ENCODE measurements around the gene GDF7. TPM values are rescaled to one million over a fixed set of nuclear protein-coding genes. Genes with fewer than 3 reads are reported as not detected.
A peak's percentile ranks its signal among the peaks of the same experiment; 100 is the strongest.

The GDF7 gene
- total and polyA plus RNA-seq, 2 of the 4 experiments (the other 2 are of a cell fraction): under 0.01 to 0.02 TPM

DNA sequence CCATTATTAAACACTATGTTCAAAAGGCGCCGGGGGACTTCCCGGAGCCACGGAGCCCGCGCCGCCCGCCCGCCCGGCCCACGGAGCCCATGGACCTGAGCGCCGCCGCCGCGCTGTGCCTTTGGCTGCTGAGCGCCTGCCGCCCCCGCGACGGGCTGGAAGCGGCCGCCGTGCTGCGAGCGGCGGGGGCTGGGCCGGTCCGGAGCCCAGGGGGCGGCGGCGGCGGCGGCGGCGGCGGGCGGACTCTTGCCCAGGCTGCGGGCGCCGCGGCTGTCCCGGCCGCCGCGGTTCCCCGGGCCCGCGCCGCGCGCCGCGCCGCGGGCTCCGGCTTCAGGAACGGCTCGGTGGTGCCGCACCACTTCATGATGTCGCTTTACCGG lies 197 bp downstream of the GDF7 start:
- no peak overlapping the region for H3K23ac ChIP-seq (ENCODE audit: low read depth, low read length)
- peak overlapping the region; percentile 76 for H2AK9ac ChIP-seq (replicated peaks; ENCODE audit: low read depth, low read length, poor library complexity)
- H2BK120ac ChIP-seq (ENCODE audit: low read depth, low read length): no peak overlapping the region
- H2AFZ ChIP-seq (replicated peaks; ENCODE audit: low read length, poor library complexity): peak overlapping the region; percentile 75
- no peak overlapping the region for H3K18ac ChIP-seq (ENCODE audit: low read depth, low read length)
- peak overlapping the region; percentile 20; the same call in 1 of the 2 replicates for H3K4me3 ChIP-seq (ENCODE audit: insufficient read depth, low read depth, low read length)
- H2BK15ac ChIP-seq (ENCODE audit: low read depth, low read length): no peak overlapping the region
- peaks cover 3% of the 10 kb centered on the region; the same call in 1 of the 2 replicates for H3K4me1 ChIP-seq (ENCODE audit: control insufficient read depth, insufficient read depth, low read length)
- H3K9ac ChIP-seq (ENCODE audit: low read depth, low read length): no peak overlapping the region
- H4K91ac ChIP-seq (ENCODE audit: insufficient read depth, low read depth, low read length): no peak overlapping the region
- peaks cover 95% of the 10 kb centered on the region for H3K27me3 ChIP-seq (ENCODE audit: control insufficient read depth, insufficient read depth, low read length)
- H3K9me1 ChIP-seq (ENCODE audit: insufficient read depth, low read length): no peaks in the 10 kb centered on the region
- CTCF ChIA-PET: no interaction called here
- WGBS, 2 experiments (ENCODE audit: extremely low coverage in 2 of 2, insufficient read length in 1 of 2): 1% methylated on average over 40 of the region's 62 CpGs; no CpG with 5 or more reads in 1 of the 2 experiments
- no peak overlapping the region for H3K14ac ChIP-seq (replicated peaks; ENCODE audit: low read depth, low read length)
- in situ Hi-C loops (cut with MboI; ENCODE audit: low sequenced_read_pairs) (loop anchor here (25.0 kb wide), 1 partner anchor 1095 kb away; no protein-coding TSS in a partner anchor), dilution Hi-C loops (cut with HindIII; ENCODE audit: low sequenced_read_pairs, unreplicated experiment) (no loop called here), intact Hi-C loops (cut with micrococcal nuclease) (no loop called here)
- no peak overlapping the region for H3K56ac ChIP-seq (ENCODE audit: extremely low read depth, insufficient read depth, low read length)
- DNase-seq (no peak), ATAC-seq (ENCODE audit: low read depth) (peak; percentile 33)
- POLR2A ChIA-PET (ENCODE audit: unreplicated experiment): no interaction called here
- no peaks in the 10 kb centered on the region for H3K36me3 ChIP-seq (ENCODE audit: control insufficient read depth, insufficient read depth, low read length)
- BruUV-seq (replicated peaks): no TSS peak
- H2AK5ac ChIP-seq (ENCODE audit: low read depth, low read length): no peak overlapping the region
- no peak overlapping the region for H3K4ac ChIP-seq (ENCODE audit: low read depth, low read length)
- TF ChIP-seq MXI1 (IDR thresholded peaks at IDR 0.05; ENCODE audit: borderline replicate concordance, low read depth, low read length): no peak
- TF ChIP-seq, protein P1, sequence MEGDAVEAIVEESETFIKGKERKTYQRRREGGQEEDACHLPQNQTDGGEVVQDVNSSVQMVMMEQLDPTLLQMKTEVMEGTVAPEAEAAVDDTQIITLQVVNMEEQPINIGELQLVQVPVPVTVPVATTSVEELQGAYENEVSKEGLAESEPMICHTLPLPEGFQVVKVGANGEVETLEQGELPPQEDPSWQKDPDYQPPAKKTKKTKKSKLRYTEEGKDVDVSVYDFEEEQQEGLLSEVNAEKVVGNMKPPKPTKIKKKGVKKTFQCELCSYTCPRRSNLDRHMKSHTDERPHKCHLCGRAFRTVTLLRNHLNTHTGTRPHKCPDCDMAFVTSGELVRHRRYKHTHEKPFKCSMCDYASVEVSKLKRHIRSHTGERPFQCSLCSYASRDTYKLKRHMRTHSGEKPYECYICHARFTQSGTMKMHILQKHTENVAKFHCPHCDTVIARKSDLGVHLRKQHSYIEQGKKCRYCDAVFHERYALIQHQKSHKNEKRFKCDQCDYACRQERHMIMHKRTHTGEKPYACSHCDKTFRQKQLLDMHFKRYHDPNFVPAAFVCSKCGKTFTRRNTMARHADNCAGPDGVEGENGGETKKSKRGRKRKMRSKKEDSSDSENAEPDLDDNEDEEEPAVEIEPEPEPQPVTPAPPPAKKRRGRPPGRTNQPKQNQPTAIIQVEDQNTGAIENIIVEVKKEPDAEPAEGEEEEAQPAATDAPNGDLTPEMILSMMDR (conservative IDR thresholded peaks at IDR 0.05; ENCODE audit: low read depth, low read length): no peak
- no peak for TF ChIP-seq MAZ (IDR thresholded peaks at IDR 0.05; ENCODE audit: borderline replicate concordance, low read depth, low read length)
- TF ChIP-seq CHD1 (IDR thresholded peaks at IDR 0.05; ENCODE audit: low read depth, low read length): no peak
- no peak for TF ChIP-seq CEBPB (IDR thresholded peaks at IDR 0.05; ENCODE audit: low read depth, low read length)
- no peak for TF ChIP-seq RCOR1 (IDR thresholded peaks at IDR 0.05; ENCODE audit: insufficient replicate concordance, low read length)
- H3K4me2 ChIP-seq (ENCODE audit: low read depth, low read length): peak overlapping the region; percentile 64
- H3K27ac ChIP-seq (ENCODE audit: insufficient read depth, low read length): no peak overlapping the region
- H2BK20ac ChIP-seq (ENCODE audit: low read depth, low read length): no peak overlapping the region
- H3K79me1 ChIP-seq (ENCODE audit: low read depth in 1 of 2, low read length in 2 of 2): no peaks in the 10 kb centered on the region
- H4K5ac ChIP-seq (ENCODE audit: low read depth, low read length): no peak overlapping the region
- peaks cover 16% of the 10 kb centered on the region for H4K20me1 ChIP-seq (ENCODE audit: insufficient read depth, low read length)
- peaks cover 12% of the 10 kb centered on the region; the same call in 1 of the 2 replicates for H3K9me3 ChIP-seq (ENCODE audit: control insufficient read depth, insufficient read depth, low read length)
- H4K8ac ChIP-seq (ENCODE audit: low read depth in 2 of 2, low read length in 2 of 2): no peak overlapping the region
- H2BK5ac ChIP-seq (ENCODE audit: low read depth, low read length, poor library complexity, severe bottlenecking): no peak overlapping the region

Measured in IMR-90 (cell line).